GM19035 (cell line): ENCODE data around the gene ECE2.

Experiments
- ATAC-seq: cut with Tn5 transposase; IDR thresholded peaks from one replicate; pipeline ENCODE4 v1.9.1; 2021; ENCODE audit not compliant: unreplicated experiment

Gene ECE2

DNA sequence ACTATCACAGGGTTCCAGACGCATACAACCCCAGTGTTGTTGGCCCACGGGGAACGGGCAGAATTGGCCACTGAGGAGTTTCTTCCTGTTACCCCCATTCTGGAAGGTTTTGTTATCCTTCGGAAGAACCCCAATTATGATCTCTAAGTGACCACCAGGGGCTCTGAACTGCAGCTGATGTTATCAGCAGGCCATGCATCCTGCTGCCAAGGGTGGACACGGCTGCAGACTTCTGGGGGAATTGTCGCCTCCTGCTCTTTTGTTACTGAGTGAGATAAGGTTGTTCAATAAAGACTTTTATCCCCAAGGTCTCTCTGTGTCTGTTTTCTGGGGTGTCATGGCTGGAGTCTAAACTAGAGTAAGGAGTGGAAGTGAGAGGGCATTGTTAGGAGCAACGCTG, 32.9 kb downstream of the ECE2 start:
- no peak for ATAC-seq

DNA sequence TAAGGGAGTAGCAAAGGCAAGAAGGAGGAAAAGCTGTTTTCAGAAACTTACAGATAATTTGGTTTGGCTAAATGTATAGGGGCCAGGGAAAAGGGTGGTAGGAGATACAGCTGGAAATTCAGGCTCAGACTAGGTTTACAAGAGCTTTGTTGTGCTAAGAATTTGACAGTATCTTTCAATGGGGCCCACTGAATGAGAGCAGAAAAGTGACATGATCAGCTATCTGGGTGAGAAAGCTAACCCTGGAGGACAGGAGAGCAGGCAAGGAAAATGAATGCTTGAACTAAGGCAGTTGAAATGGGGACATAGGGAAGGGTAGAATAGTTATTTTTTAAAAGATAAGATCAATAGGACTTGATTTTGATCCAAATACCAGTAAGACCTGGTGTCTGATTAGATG, 35.8 kb downstream of the ECE2 start:
- ATAC-seq = no peak

DNA sequence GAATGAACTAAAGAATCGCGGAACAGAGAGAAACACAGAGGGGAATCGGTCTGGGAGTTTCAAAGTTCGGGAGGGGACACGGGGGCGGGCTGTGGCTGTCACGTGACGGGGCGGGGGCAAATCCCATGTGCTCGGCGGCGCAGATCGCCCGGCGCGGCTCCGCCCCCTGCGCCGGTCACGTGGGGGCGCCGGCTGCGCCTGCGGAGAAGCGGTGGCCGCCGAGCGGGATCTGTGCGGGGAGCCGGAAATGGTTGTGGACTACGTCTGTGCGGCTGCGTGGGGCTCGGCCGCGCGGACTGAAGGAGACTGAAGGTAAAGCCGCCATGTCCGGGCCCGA, 38.5 kb downstream of the ECE2 start, which contains the start of gene EIF4G1:
EIF4G1 (plus strand) TSS at position 244 of the 337 bp plus-strand sequence. CDS start 1,191 bp downstream, outside the sequence.
- peak; percentile 87 for ATAC-seq

GRCh38 chr3:184314700-184315542, 39.1 kb downstream of the ECE2 start:
- peak; percentile 43 for ATAC-seq

- no peak for ATAC-seq
Observed at GRCh38 chr3:184315543-184315867, 39.7 kb downstream of the ECE2 start.

- no peak for ATAC-seq
Observed at GRCh38 chr3:184315871-184316661, 40.2 kb downstream of the ECE2 start.

GRCh38 chr3:184316792-184317191, 41.0 kb downstream of the ECE2 start:
- no peak for ATAC-seq

DNA sequence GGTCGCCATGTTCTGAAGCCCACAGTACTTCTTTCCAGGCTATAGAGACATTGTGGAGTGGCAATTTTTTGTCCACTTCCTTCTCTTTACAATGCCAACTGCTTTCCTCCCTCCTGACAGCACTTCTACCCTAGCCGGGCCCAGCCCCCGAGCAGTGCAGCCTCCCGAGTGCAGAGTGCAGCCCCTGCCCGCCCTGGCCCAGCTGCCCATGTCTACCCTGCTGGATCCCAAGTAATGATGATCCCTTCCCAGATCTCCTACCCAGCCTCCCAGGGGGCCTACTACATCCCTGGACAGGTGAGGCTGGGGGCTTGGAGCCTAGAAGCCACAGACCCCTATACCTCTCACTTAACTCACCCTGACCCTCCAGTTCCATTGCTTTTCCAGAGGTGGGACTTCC, 41.4 kb downstream of the ECE2 start:
- ATAC-seq = no peak

GRCh38 chr3:184320104-184320445, 44.3 kb downstream of the ECE2 start:
- ATAC-seq = no peak

DNA sequence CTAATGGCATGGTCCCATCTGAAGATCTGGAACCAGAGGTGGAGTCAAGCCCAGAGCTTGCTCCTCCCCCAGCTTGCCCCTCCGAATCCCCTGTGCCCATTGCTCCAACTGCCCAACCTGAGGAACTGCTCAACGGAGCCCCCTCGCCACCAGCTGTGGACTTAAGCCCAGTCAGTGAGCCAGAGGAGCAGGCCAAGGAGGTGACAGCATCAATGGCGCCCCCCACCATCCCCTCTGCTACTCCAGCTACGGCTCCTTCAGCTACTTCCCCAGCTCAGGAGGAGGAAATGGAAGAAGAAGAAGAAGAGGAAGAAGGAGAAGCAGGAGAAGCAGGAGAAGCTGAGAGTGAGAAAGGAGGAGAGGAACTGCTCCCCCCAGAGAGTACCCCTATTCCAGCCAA, 45.8 kb downstream of the ECE2 start:
- no peak for ATAC-seq

DNA sequence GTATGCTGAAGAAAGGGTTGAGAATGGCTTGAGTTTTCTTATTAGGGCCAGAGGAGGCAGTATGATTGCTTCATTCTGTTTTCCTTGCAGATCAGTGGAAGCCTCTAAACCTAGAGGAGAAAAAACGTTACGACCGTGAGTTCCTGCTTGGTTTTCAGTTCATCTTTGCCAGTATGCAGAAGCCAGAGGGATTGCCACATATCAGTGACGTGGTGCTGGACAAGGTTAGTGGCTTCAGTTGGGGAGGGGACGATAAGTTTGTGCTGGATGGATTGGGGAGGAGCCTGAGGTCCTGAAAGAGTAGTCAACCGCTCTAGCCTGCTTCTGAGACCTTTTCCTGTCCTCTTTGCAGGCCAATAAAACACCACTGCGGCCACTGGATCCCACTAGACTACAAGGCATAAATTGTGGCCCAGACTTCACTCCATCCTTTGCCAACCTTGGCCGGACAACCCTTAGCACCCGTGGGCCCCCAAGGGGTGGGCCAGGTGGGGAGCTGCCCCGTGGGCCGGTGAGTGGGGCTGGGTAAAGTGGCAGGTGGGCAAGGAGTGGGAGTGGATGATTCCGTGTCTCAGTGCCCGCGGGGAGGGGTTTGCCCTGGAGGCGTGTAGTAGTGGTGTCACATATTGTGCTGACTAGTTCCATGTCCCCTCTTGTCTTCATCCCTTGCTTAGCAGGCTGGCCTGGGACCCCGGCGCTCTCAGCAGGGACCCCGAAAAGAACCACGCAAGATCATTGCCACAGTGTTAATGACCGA, 47.1 kb downstream of the ECE2 start:
- ATAC-seq = no peak

GRCh38 chr3:184323696-184324095, 47.9 kb downstream of the ECE2 start:
- no peak for ATAC-seq

- ATAC-seq = no peak
Observed at GRCh38 chr3:184325269-184325668, 49.4 kb downstream of the ECE2 start.

GRCh38 chr3:184325715-184326369, 50.0 kb downstream of the ECE2 start:
- ATAC-seq = no peak

DNA sequence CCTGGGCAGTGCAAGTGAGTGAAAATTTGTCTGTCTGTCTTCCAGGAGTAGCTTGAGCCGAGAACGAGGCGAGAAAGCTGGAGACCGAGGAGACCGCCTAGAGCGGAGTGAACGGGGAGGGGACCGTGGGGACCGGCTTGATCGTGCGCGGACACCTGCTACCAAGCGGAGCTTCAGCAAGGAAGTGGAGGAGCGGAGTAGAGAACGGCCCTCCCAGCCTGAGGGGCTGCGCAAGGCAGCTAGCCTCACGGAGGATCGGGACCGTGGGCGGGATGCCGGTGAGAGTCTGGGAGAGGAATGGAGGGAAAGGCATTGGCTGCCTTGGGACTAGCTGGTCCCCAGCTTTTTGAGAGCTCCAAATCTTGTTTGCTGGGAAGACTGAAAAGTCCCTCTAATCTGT, 51.3 kb downstream of the ECE2 start:
- ATAC-seq = no peak

DNA sequence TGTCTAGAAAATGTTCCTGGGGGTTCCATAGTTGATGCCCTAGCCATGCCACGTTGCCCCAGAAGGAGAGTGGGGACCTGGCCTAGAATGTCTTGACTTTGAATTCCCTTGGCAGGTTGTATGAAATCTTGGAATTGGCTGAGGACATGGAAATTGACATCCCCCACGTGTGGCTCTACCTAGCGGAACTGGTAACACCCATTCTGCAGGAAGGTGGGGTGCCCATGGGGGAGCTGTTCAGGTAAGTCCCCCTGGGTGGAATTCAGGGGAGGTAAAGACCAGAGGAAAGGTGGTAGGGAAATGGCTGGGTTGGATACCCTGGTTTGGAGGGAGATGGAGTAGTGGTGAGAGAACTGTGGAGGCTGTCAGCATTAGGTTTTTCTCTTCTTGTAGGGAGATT, 52.7 kb downstream of the ECE2 start:
- no peak for ATAC-seq

GRCh38 chr3:184332370-184333090, 56.7 kb downstream of the ECE2 start:
- ATAC-seq = no peak

DNA sequence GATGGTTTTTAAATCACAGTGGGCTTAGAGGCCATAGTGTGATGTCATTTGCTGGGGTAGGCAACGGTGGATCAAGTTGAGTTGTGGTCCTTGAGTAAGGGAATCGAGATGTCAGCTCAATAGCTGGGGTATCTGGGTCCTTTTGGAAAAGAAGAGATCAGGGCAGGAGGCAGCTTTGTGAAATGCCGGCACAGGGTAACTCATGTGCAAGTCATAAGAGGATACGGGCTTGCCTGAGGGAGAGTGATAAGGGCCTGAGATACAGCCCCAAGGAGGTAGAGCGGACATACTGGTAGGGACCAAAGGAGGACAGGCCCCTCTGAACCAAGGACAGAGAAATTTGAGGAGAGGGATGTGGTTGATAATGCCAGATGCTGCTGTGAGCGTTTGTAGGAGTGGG, 57.4 kb downstream of the ECE2 start:
- no peak for ATAC-seq

- no peak for ATAC-seq
Observed at GRCh38 chr3:184333700-184334099, 57.9 kb downstream of the ECE2 start.

DNA sequence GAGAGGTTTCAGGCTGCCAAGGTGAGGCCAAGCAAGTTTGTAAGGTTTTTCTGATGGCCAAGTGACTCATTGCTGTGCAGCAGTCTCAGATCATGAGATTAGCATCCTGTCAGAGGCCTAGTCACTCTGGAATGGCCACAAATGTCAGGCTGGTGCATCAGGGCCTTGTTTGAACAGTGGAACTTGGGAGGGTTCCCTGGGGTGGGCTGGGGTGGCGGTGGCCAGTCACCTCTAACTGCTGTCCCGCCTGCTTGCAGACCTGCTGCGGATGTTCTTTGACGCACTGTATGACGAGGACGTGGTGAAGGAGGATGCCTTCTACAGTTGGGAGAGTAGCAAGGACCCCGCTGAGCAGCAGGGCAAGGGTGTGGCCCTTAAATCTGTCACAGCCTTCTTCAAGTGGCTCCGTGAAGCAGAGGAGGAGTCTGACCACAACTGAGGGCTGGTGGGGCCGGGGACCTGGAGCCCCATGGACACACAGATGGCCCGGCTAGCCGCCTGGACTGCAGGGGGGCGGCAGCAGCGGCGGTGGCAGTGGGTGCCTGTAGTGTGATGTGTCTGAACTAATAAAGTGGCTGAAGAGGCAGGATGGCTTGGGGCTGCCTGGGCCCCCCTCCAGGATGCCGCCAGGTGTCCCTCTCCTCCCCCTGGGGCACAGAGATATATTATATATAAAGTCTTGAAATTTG, 58.8 kb downstream of the ECE2 start:
- no peak for ATAC-seq
